Astrocyte of the spinal cord (primary cell): ENCODE results near the gene FLT1.

Source experiments
- DNase-seq: peaks from one replicate; pipeline ENCODE4 v3.0.0; 2011; ENCODE audit warnings: low read depth, low spot score
- H3K4me3 ChIP-seq: 2 replicates; pipeline ENCODE4 v1.5.1; 2011; ENCODE audit warnings: low read depth, mild to moderate bottlenecking, low read length, moderate library complexity
- in situ Hi-C: cut with HindIII; loops from 2 replicates; pipeline ENCODE4 v1.10.0; 2017; ENCODE audit warnings: low sequenced_read_pairs
- TF ChIP-seq, protein P1 (sequence below): IDR thresholded peaks from 2 replicates; pipeline ENCODE4 v1.5.1; 2012; ENCODE audit warnings: low read depth, mild to moderate bottlenecking, low read length, inconsistent platforms

FLT1 gene

GRCh38 chr13:28449826-28450773, 44.8 kb downstream of the FLT1 start:
- in situ Hi-C loops, result no loop called here
- TF ChIP-seq, protein P1, sequence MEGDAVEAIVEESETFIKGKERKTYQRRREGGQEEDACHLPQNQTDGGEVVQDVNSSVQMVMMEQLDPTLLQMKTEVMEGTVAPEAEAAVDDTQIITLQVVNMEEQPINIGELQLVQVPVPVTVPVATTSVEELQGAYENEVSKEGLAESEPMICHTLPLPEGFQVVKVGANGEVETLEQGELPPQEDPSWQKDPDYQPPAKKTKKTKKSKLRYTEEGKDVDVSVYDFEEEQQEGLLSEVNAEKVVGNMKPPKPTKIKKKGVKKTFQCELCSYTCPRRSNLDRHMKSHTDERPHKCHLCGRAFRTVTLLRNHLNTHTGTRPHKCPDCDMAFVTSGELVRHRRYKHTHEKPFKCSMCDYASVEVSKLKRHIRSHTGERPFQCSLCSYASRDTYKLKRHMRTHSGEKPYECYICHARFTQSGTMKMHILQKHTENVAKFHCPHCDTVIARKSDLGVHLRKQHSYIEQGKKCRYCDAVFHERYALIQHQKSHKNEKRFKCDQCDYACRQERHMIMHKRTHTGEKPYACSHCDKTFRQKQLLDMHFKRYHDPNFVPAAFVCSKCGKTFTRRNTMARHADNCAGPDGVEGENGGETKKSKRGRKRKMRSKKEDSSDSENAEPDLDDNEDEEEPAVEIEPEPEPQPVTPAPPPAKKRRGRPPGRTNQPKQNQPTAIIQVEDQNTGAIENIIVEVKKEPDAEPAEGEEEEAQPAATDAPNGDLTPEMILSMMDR, result no peak
- DNase-seq, result no peak
- H3K4me3 ChIP-seq, result no peak overlapping the region

- in situ Hi-C loops, result no loop called here
- TF ChIP-seq, protein P1, result no peak
- no peak overlapping the region for H3K4me3 ChIP-seq
- DNase-seq, result no peak
Measured at GRCh38 chr13:28448651-28449358, 46.1 kb downstream of the FLT1 start.

DNA sequence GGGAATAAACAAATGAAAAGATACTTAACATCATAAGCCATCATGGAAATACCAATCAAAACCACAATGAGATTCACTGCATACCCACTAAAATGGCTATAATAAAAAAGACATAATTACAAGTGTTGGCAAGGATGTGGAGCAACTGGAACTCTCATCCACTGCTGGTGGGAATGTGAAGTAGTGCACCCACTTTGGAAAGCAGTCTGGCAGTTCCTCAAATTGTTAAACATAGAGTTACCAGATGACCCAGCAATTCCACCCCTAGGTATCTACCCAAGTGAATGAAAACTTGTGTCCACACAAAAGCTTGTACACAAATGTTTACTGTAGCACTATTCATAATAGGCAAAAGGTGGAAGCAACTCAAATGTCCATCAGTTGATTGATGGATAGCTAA, 46.9 kb downstream of the FLT1 start:
- DNase-seq, result no peak
- in situ Hi-C loops, result no loop called here
- TF ChIP-seq, protein P1, result no peak
- no peak overlapping the region for H3K4me3 ChIP-seq

DNA sequence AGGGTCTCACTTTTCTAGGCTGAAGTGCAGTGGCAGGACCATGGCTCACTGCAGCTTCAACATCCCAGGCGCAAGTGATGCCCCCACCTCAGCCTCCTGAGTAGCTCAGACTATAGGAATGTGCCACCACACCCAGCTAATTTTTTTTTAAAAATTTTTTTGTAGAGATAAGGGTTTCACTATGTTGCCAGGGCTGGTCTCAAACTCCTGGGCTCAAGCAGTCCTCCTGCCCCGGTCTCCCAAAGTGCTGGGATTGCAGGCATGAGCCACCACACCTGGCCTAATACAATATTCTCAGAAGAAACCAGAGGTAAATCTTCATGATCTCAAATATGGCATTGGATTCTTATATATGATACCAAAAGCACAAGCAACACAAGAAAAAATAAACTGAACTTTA, 47.7 kb downstream of the FLT1 start:
- in situ Hi-C loops, result no loop called here
- TF ChIP-seq, protein P1, result no peak
- DNase-seq, result no peak
- H3K4me3 ChIP-seq, result no peak overlapping the region

DNA sequence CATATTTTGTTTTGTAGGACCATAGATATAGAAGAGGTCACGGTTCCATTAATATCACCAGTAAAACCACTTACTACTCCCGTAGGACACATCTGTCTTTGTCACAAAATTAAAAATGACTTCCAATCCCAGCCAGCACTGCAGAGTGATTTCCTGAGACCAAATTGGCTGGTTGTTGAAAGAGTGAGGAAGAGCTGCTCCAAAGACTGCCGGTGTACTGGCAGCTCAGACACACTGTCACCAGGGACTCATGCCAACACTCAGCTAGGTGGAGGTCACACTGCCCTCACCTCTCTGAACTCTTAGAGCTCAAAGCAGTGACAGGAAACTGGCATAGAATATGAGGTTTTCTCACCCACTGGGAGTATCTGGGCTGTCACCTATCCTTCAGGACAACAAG, 52.1 kb downstream of the FLT1 start:
- TF ChIP-seq, protein P1, result no peak
- in situ Hi-C loops, result no loop called here
- no peak for DNase-seq
- no peak overlapping the region for H3K4me3 ChIP-seq

DNA sequence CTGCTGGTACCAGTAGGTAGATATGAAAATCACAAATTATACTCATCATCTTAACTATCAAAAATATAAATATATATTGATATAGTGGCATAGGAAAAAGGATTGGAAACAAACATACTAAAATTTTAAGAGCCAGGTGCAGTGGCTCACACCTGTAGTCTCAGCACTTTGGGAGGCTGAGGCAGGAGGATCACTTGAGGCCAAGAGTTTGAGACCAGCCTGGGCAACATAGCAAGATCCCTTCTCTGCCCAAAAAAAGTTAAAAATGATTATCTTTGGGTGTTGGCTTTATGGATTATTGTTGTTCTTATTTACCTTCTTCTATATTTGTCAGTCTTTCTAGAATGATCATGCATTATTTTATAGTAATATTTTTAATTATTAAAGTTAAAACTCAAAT, 53.4 kb downstream of the FLT1 start:
- TF ChIP-seq, protein P1, result no peak
- DNase-seq, result no peak
- in situ Hi-C loops, result no loop called here
- H3K4me3 ChIP-seq, result no peak overlapping the region
